Cardiac atrium fibroblast (primary cell): Measurements from ENCODE around the gene PLAC8. TPM values are rescaled to one million over a fixed set of nuclear protein-coding genes. Genes with fewer than 3 reads are reported as not detected.

Experiments
- total RNA-seq: library from RNA; depleted of rRNA; stranded (reverse); fragments of >200 nt; gene quantifications from 2 replicates; pipeline ENCODE4 v1.2.3, GENCODE V29; 2015

PLAC8 gene
- 3.4 TPM in 1 of 2 replicates, not detected in the other for total RNA-seq

GRCh38 chr4:83114576-83114975, at the start of gene PLAC8:
Gene PLAC8 (minus strand): TSS chr4:83114729. CDS start chr4:83107921, 6,808 bp downstream.

Other genes starting within 250 kb of the PLAC8 start
- 201 and 264 TPM in 2 replicates for gene SEC31A, start 223.6 kb downstream of the PLAC8 start, total RNA-seq
- gene THAP9, start 214.0 kb downstream of the PLAC8 start, total RNA-seq, result 1.9 and 8.3 TPM in 2 replicates
- 5.7 and 11.0 TPM in 2 replicates for gene LIN54, start 103.9 kb downstream of the PLAC8 start, total RNA-seq
- gene COPS4, start 79.5 kb downstream of the PLAC8 start, total RNA-seq, result 69.0 and 101 TPM in 2 replicates
- 7.8 and 12.3 TPM in 2 replicates for gene COQ2, start 170.1 kb upstream of the PLAC8 start, total RNA-seq
- gene HPSE, start 220.1 kb upstream of the PLAC8 start, total RNA-seq, result 13.1 and 15.2 TPM in 2 replicates